ENCODE data around the gene EXO1.

DNA sequence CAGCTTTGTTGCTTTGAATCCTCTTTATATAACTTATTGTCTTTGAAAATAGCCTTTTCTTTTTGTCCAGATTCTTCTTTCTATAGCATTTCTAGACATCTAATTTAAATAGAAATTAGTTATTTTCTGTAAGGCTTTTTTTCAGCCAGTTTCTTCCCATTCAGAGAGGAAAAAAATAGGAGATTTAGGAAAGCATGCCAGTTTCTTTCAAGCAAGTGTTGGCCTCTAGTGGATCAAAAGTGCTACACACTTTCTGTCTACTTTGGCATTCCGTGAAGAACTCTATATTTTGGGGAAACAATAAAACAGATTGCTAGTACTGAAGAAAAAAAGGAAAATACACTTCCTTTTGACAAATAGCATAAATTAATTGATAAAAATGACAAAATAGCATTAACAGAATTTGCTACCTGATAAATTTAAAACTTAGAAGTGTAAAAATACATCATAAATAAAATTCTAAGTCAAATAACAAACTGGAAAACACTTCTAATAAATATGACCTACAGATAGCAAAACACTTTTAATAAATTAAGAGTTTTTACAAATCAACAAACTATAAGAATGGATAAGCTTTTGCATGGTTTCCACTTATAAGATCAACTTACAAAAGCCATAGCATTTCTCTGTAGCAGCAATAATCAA, 13.1 kb upstream of the EXO1 start:
- TF ChIP-seq POLR2A (IDR thresholded peaks at IDR 0.05; ENCODE audit: low read depth, low read length): no peak
- TF ChIP-seq, protein P1, sequence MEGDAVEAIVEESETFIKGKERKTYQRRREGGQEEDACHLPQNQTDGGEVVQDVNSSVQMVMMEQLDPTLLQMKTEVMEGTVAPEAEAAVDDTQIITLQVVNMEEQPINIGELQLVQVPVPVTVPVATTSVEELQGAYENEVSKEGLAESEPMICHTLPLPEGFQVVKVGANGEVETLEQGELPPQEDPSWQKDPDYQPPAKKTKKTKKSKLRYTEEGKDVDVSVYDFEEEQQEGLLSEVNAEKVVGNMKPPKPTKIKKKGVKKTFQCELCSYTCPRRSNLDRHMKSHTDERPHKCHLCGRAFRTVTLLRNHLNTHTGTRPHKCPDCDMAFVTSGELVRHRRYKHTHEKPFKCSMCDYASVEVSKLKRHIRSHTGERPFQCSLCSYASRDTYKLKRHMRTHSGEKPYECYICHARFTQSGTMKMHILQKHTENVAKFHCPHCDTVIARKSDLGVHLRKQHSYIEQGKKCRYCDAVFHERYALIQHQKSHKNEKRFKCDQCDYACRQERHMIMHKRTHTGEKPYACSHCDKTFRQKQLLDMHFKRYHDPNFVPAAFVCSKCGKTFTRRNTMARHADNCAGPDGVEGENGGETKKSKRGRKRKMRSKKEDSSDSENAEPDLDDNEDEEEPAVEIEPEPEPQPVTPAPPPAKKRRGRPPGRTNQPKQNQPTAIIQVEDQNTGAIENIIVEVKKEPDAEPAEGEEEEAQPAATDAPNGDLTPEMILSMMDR (IDR thresholded peaks at IDR 0.05; ENCODE audit: extremely low read depth in 1 of 2, insufficient read depth in 1 of 2, low read depth in 1 of 2, low read length in 2 of 2): peak; percentile 36 to 54
- no peak for TF ChIP-seq POLR2AphosphoS5 (IDR thresholded peaks at IDR 0.05; ENCODE audit: insufficient read depth, low read depth, low read length)
- TF ChIP-seq EZH2 (IDR thresholded peaks at IDR 0.05; ENCODE audit: borderline replicate concordance, low read depth, low read length, severe bottlenecking): no peak
- TF ChIP-seq JUN (IDR thresholded peaks at IDR 0.05; ENCODE audit: borderline replicate concordance, insufficient read depth, insufficient read length, low read depth): no peak
- TF ChIP-seq, protein P2, sequence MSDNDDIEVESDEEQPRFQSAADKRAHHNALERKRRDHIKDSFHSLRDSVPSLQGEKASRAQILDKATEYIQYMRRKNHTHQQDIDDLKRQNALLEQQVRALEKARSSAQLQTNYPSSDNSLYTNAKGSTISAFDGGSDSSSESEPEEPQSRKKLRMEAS (IDR thresholded peaks at IDR 0.05; ENCODE audit: insufficient read depth, insufficient read length): no peak
